Gastroesophageal sphincter (tissue), 3 donors: ENCODE results near the gene MLEC.

Experiments used
- POLR2AphosphoS5 ChIP-seq: sonication (generic); formaldehyde crosslinking; IDR thresholded peaks from one replicate; pipeline ENCODE4 v1.6.1; 2017; ENCODE audit warnings: antibody characterized with exemption
- TF ChIP-seq, protein P1 (sequence below), 4 experiments: fragments of 200-600 bp in 2 of 4; fragments of 450-650 bp in 2 of 4; sonication (generic) in 1 of 4; IDR thresholded peaks; one replicate each; pipeline ENCODE4 v1.5.1; 2017 to 2019; ENCODE audit warnings: antibody characterized with exemption in 4 of 4, mild to moderate bottlenecking in 2 of 4, moderate library complexity in 2 of 4

DNA sequence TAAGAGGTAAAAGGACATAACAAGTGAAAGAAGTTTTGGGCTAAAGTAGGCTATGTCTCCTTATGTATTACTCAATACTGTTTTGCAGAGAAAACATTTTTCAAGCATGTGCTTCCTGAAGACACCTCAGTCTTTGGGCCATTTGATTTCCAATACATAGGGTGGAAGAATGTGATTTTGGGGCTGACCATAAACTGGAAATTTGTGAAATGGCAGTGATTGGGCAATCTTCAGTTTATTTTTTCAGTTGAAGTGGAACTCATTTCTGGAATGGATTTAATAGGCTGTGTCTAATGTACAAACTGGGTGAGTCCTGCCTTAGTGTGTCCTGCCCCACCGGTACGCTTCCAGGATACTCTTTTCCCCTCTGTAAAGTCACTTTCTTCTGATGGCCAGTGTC lies 35.8 kb downstream of the MLEC start:
- TF ChIP-seq, protein P1, sequence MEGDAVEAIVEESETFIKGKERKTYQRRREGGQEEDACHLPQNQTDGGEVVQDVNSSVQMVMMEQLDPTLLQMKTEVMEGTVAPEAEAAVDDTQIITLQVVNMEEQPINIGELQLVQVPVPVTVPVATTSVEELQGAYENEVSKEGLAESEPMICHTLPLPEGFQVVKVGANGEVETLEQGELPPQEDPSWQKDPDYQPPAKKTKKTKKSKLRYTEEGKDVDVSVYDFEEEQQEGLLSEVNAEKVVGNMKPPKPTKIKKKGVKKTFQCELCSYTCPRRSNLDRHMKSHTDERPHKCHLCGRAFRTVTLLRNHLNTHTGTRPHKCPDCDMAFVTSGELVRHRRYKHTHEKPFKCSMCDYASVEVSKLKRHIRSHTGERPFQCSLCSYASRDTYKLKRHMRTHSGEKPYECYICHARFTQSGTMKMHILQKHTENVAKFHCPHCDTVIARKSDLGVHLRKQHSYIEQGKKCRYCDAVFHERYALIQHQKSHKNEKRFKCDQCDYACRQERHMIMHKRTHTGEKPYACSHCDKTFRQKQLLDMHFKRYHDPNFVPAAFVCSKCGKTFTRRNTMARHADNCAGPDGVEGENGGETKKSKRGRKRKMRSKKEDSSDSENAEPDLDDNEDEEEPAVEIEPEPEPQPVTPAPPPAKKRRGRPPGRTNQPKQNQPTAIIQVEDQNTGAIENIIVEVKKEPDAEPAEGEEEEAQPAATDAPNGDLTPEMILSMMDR (IDR thresholded peaks at IDR 0.05): no peak
- TF ChIP-seq POLR2AphosphoS5: no peak
